Activated T-helper 2 cell treated with anti-CD3 and anti-CD28 coated beads, Interferon-gamma antibody, Interleukin-2, Interleukin-4, amounts not matched to agents 10 μg/mL and 5 μg/mL and 100 μg/mL, durations not matched to agents 14 hours and 24 hours and 36 hours (primary cell): Measurements from ENCODE around the gene RDH12. TPM values are rescaled to one million over a fixed set of nuclear protein-coding genes. Genes with fewer than 3 reads are reported as not detected.
"Not testable (repeated sequence)": the region's sequence is repeated elsewhere in the genome, so short reads cannot be mapped to it uniquely, and the experiment has no call there.

Experiments used
- DNase-seq: peaks from one replicate; pipeline ENCODE4 v3.0.0; 2021; ENCODE audit warnings: low spot score
- H3K27ac Mint-ChIP-seq: one replicate; pipeline ENCODE4 v1.8.0; 2021; ENCODE audit warnings: mixed read lengths
- H3K27me3 Mint-ChIP-seq: one replicate; pipeline ENCODE4 v1.8.0; 2021; ENCODE audit warnings: low read depth, mixed read lengths
- H3K36me3 Mint-ChIP-seq: one replicate; pipeline ENCODE4 v1.8.0; 2021; ENCODE audit warnings: low read depth, mixed read lengths
- H3K4me1 Mint-ChIP-seq: one replicate; pipeline ENCODE4 v1.8.0; 2021; ENCODE audit warnings: low read depth, mixed read lengths
- H3K4me3 Mint-ChIP-seq: one replicate; pipeline ENCODE4 v1.8.0; 2021; ENCODE audit warnings: low read depth, mild to moderate bottlenecking, moderate library complexity, mixed read lengths
- H3K9me3 Mint-ChIP-seq: one replicate; pipeline ENCODE4 v1.8.0; 2021; ENCODE audit warnings: mixed read lengths
- intact Hi-C: fragments of 100-400 bp; cut with micrococcal nuclease; formaldehyde crosslinking; loops from one replicate; pipeline ENCODE4 v1.15.1; 2023
- total RNA-seq: library from RNA; stranded (reverse); gene quantifications from 2 replicates; pipeline ENCODE4 v1.2.3, GENCODE V29; 2022

The RDH12 gene
- total RNA-seq, 1 donor from 2014 or later, result not detected

- intact Hi-C loops, H3K4me1 Mint-ChIP-seq, H3K27ac Mint-ChIP-seq, H3K4me3 Mint-ChIP-seq, DNase-seq, H3K36me3 Mint-ChIP-seq: not testable (repeated sequence)
- peaks cover 14% of the 10 kb centered on the region for H3K27me3 Mint-ChIP-seq
- peaks cover 25% of the 10 kb centered on the region for H3K9me3 Mint-ChIP-seq
These were observed 8.1 kb downstream of the RDH12 start for GRCh38 chr14:67709796-67710195.

GRCh38 chr14:67710209-67710608 is 8.5 kb downstream of the RDH12 start:
- Mint-ChIP-seq H3K27ac (no peak overlapping the region), H3K36me3 (peaks cover 2% of the 10 kb centered on the region), H3K27me3 (peaks cover 14% of the 10 kb centered on the region), H3K9me3 (peaks cover 25% of the 10 kb centered on the region), H3K4me1 (no peaks in the 10 kb centered on the region), H3K4me3 (no peak overlapping the region)
- intact Hi-C loops, result no loop called here
- no peak for DNase-seq

- Mint-ChIP-seq H3K36me3 (no peaks in the 10 kb centered on the region), H3K4me1 (peaks cover 8% of the 10 kb centered on the region), H3K9me3 (no peaks in the 10 kb centered on the region), H3K27ac (no peak overlapping the region), H3K27me3 (peaks cover 11% of the 10 kb centered on the region), H3K4me3 (no peak overlapping the region)
- DNase-seq, result no peak
- intact Hi-C loops, result no loop called here
These were observed 15.4 kb downstream of the RDH12 start for GRCh38 chr14:67717048-67717447.

GRCh38 chr14:67718265-67718664 is 16.6 kb downstream of the RDH12 start:
- peaks cover 10% of the 10 kb centered on the region for H3K4me1 Mint-ChIP-seq
- no peaks in the 10 kb centered on the region for H3K36me3 Mint-ChIP-seq
- H3K9me3 Mint-ChIP-seq, result no peaks in the 10 kb centered on the region
- H3K27me3 Mint-ChIP-seq, result peaks cover 20% of the 10 kb centered on the region
- intact Hi-C loops, result no loop called here
- H3K27ac Mint-ChIP-seq, result no peak overlapping the region
- H3K4me3 Mint-ChIP-seq, result no peak overlapping the region
- no peak for DNase-seq

GRCh38 chr14:67719385-67719784 is 17.7 kb downstream of the RDH12 start:
- intact Hi-C loops, result not testable (repeated sequence)
- H3K27me3 Mint-ChIP-seq, result peaks cover 26% of the 10 kb centered on the region
- H3K4me1 Mint-ChIP-seq, result peaks cover 10% of the 10 kb centered on the region

GRCh38 chr14:67719866-67720265 is 18.2 kb downstream of the RDH12 start:
- Mint-ChIP-seq H3K4me1 (peaks cover 10% of the 10 kb centered on the region), H3K27ac (no peak overlapping the region), H3K4me3 (no peak overlapping the region), H3K9me3 (no peaks in the 10 kb centered on the region), H3K36me3 (no peaks in the 10 kb centered on the region), H3K27me3 (peaks cover 24% of the 10 kb centered on the region)
- DNase-seq, result no peak
- intact Hi-C loops, result no loop called here

More at GRCh38 chr14:67719385-67719784, 17.7 kb downstream of the RDH12 start:
- not testable (repeated sequence) for DNase-seq, H3K27ac Mint-ChIP-seq, H3K9me3 Mint-ChIP-seq, H3K4me3 Mint-ChIP-seq, H3K36me3 Mint-ChIP-seq

GRCh38 chr14:67721875-67722274 is 20.2 kb downstream of the RDH12 start:
- no peak for DNase-seq
- intact Hi-C loops, result no loop called here
- no peaks in the 10 kb centered on the region for H3K36me3 Mint-ChIP-seq

GRCh38 chr14:67722293-67722692 is 20.6 kb downstream of the RDH12 start:
- intact Hi-C loops, result no loop called here
- no peak for DNase-seq
- no peak overlapping the region for H3K4me3 Mint-ChIP-seq
- H3K4me1 Mint-ChIP-seq, result peaks cover 10% of the 10 kb centered on the region
- H3K27ac Mint-ChIP-seq, result no peak overlapping the region
- peaks cover 27% of the 10 kb centered on the region for H3K27me3 Mint-ChIP-seq
- H3K36me3 Mint-ChIP-seq, result no peaks in the 10 kb centered on the region
- no peaks in the 10 kb centered on the region for H3K9me3 Mint-ChIP-seq

More at GRCh38 chr14:67721875-67722274, 20.2 kb downstream of the RDH12 start:
- Mint-ChIP-seq H3K4me3 (no peak overlapping the region), H3K27me3 (peaks cover 27% of the 10 kb centered on the region), H3K4me1 (peaks cover 10% of the 10 kb centered on the region), H3K9me3 (no peaks in the 10 kb centered on the region), H3K27ac (no peak overlapping the region)

- Mint-ChIP-seq H3K9me3 (no peaks in the 10 kb centered on the region), H3K27me3 (peaks cover 28% of the 10 kb centered on the region), H3K4me3 (no peak overlapping the region), H3K27ac (no peak overlapping the region), H3K36me3 (no peaks in the 10 kb centered on the region), H3K4me1 (peaks cover 10% of the 10 kb centered on the region)
- intact Hi-C loops, result no loop called here
- no peak for DNase-seq
These were observed 23.5 kb downstream of the RDH12 start for GRCh38 chr14:67725171-67725570.

- no peak for DNase-seq
- H3K4me1 Mint-ChIP-seq, result no peaks in the 10 kb centered on the region
These were observed 25.7 kb downstream of the RDH12 start for GRCh38 chr14:67727361-67727760.

GRCh38 chr14:67728258-67728657 is 26.6 kb downstream of the RDH12 start:
- Mint-ChIP-seq H3K4me1 (no peaks in the 10 kb centered on the region), H3K36me3 (no peaks in the 10 kb centered on the region), H3K27ac (no peak overlapping the region), H3K27me3 (peaks cover 14% of the 10 kb centered on the region), H3K4me3 (no peak overlapping the region), H3K9me3 (no peaks in the 10 kb centered on the region)
- DNase-seq, result no peak
- intact Hi-C loops, result no loop called here

More at GRCh38 chr14:67727361-67727760, 25.7 kb downstream of the RDH12 start:
- no peaks in the 10 kb centered on the region for H3K9me3 Mint-ChIP-seq
- no peak overlapping the region for H3K4me3 Mint-ChIP-seq
- no peak overlapping the region for H3K27ac Mint-ChIP-seq
- no peaks in the 10 kb centered on the region for H3K36me3 Mint-ChIP-seq
- intact Hi-C loops, result no loop called here
- peaks cover 22% of the 10 kb centered on the region for H3K27me3 Mint-ChIP-seq

GRCh38 chr14:67729072-67729885 is 27.6 kb downstream of the RDH12 start:
- peaks cover 9% of the 10 kb centered on the region for H3K27me3 Mint-ChIP-seq
- intact Hi-C loops, result no loop called here
- H3K36me3 Mint-ChIP-seq, result no peaks in the 10 kb centered on the region
- no peak overlapping the region for H3K27ac Mint-ChIP-seq
- H3K9me3 Mint-ChIP-seq, result no peaks in the 10 kb centered on the region
- DNase-seq, result no peak
- no peaks in the 10 kb centered on the region for H3K4me1 Mint-ChIP-seq
- H3K4me3 Mint-ChIP-seq, result no peak overlapping the region

- DNase-seq, result no peak
- Mint-ChIP-seq H3K36me3 (no peaks in the 10 kb centered on the region), H3K27ac (no peak overlapping the region), H3K27me3 (peaks cover 2% of the 10 kb centered on the region), H3K4me3 (no peak overlapping the region), H3K4me1 (no peaks in the 10 kb centered on the region), H3K9me3 (no peaks in the 10 kb centered on the region)
- intact Hi-C loops, result no loop called here
These were observed 31.9 kb downstream of the RDH12 start for GRCh38 chr14:67733616-67734015.
